Activated naive CD8-positive, alpha-beta T cell (primary cell): ENCODE data around the gene BLM.
A peak's percentile ranks its signal among the peaks of the same experiment; 100 is the strongest.
"Not testable (repeated sequence)": the region's sequence is repeated elsewhere in the genome, so short reads cannot be mapped to it uniquely, and the experiment has no call there.

Experiments used
- H3K27ac Mint-ChIP-seq: one replicate; pipeline ENCODE4 v1.8.0; 2021; ENCODE audit warnings: mixed read lengths
- H3K27me3 Mint-ChIP-seq: one replicate; pipeline ENCODE4 v1.8.0; 2021; ENCODE audit warnings: mixed read lengths
- H3K36me3 Mint-ChIP-seq: one replicate; pipeline ENCODE4 v1.8.0; 2021; ENCODE audit warnings: mixed read lengths
- H3K4me1 Mint-ChIP-seq: one replicate; pipeline ENCODE4 v1.8.0; 2021; ENCODE audit warnings: low read depth, mixed read lengths
- H3K4me3 Mint-ChIP-seq: one replicate; pipeline ENCODE4 v1.8.0; 2021; ENCODE audit warnings: mild to moderate bottlenecking, mixed read lengths
- H3K9me3 Mint-ChIP-seq: one replicate; pipeline ENCODE4 v1.8.0; 2021; ENCODE audit warnings: low read depth, mixed read lengths

Gene BLM

GRCh38 chr15:90716976-90717821 is at the start of gene BLM:
Gene BLM (plus strand): TSS chr15:90717346. CDS start chr15:90747393, 30,047 bp downstream.
- peaks cover 9% of the 10 kb centered on the region for H3K36me3 Mint-ChIP-seq

GRCh38 chr15:90667755-90668345 is 49.3 kb upstream of the BLM start:
- H3K27ac Mint-ChIP-seq, H3K27me3 Mint-ChIP-seq, H3K4me3 Mint-ChIP-seq, H3K9me3 Mint-ChIP-seq, H3K36me3 Mint-ChIP-seq: not testable (repeated sequence)
- peaks cover 31% of the 10 kb centered on the region for H3K4me1 Mint-ChIP-seq

More at GRCh38 chr15:90716976-90717821, at the start of gene BLM:
- H3K27me3 Mint-ChIP-seq = no peaks in the 10 kb centered on the region
- peak within 1 kb of the TSS; percentile 94 for H3K4me3 Mint-ChIP-seq
- H3K9me3 Mint-ChIP-seq = no peaks in the 10 kb centered on the region
- peak within 1 kb of the TSS; percentile 96 for H3K27ac Mint-ChIP-seq
- peaks cover 25% of the 10 kb centered on the region for H3K4me1 Mint-ChIP-seq

GRCh38 chr15:90670631-90671030 is 46.5 kb upstream of the BLM start:
- H3K4me1 Mint-ChIP-seq = peaks cover 20% of the 10 kb centered on the region
- not testable (repeated sequence) for H3K27me3 Mint-ChIP-seq, H3K4me3 Mint-ChIP-seq, H3K27ac Mint-ChIP-seq, H3K36me3 Mint-ChIP-seq, H3K9me3 Mint-ChIP-seq

- Mint-ChIP-seq H3K27me3 (no peaks in the 10 kb centered on the region), H3K4me1 (peaks cover 15% of the 10 kb centered on the region), H3K4me3 (no peak overlapping the region), H3K36me3 (no peaks in the 10 kb centered on the region), H3K9me3 (no peaks in the 10 kb centered on the region), H3K27ac (no peak overlapping the region)
Measured at GRCh38 chr15:90671216-90671615, 45.9 kb upstream of the BLM start.

GRCh38 chr15:90673357-90673756 is 43.8 kb upstream of the BLM start:
- peaks cover 11% of the 10 kb centered on the region for H3K4me1 Mint-ChIP-seq
- H3K27me3 Mint-ChIP-seq, H3K27ac Mint-ChIP-seq, H3K36me3 Mint-ChIP-seq, H3K4me3 Mint-ChIP-seq, H3K9me3 Mint-ChIP-seq: not testable (repeated sequence)

- no peaks in the 10 kb centered on the region for H3K27me3 Mint-ChIP-seq
- H3K4me3 Mint-ChIP-seq = no peak overlapping the region
- H3K4me1 Mint-ChIP-seq = peaks cover 19% of the 10 kb centered on the region
- H3K9me3 Mint-ChIP-seq = no peaks in the 10 kb centered on the region
- H3K36me3 Mint-ChIP-seq = no peaks in the 10 kb centered on the region
- no peak overlapping the region for H3K27ac Mint-ChIP-seq
Measured at GRCh38 chr15:90674476-90674875, 42.7 kb upstream of the BLM start.

- H3K36me3 Mint-ChIP-seq = no peaks in the 10 kb centered on the region
- no peak overlapping the region for H3K27ac Mint-ChIP-seq
- H3K9me3 Mint-ChIP-seq = no peaks in the 10 kb centered on the region
- no peaks in the 10 kb centered on the region for H3K27me3 Mint-ChIP-seq
- no peak overlapping the region for H3K4me3 Mint-ChIP-seq
- H3K4me1 Mint-ChIP-seq = peaks cover 25% of the 10 kb centered on the region
Measured at GRCh38 chr15:90675464-90675863, 41.7 kb upstream of the BLM start.

GRCh38 chr15:90677807-90678790 is 39.0 kb upstream of the BLM start:
- H3K4me1 Mint-ChIP-seq = peaks cover 27% of the 10 kb centered on the region
- peak overlapping the region; percentile 6 for H3K27ac Mint-ChIP-seq

GRCh38 chr15:90679959-90680358 is 37.2 kb upstream of the BLM start:
- no peak overlapping the region for H3K4me3 Mint-ChIP-seq
- no peaks in the 10 kb centered on the region for H3K27me3 Mint-ChIP-seq
- peaks cover 30% of the 10 kb centered on the region for H3K4me1 Mint-ChIP-seq
- H3K27ac Mint-ChIP-seq = no peak overlapping the region
- H3K36me3 Mint-ChIP-seq = no peaks in the 10 kb centered on the region
- H3K9me3 Mint-ChIP-seq = no peaks in the 10 kb centered on the region

More at GRCh38 chr15:90677807-90678790, 39.0 kb upstream of the BLM start:
- Mint-ChIP-seq H3K9me3 (no peaks in the 10 kb centered on the region), H3K36me3 (no peaks in the 10 kb centered on the region), H3K27me3 (no peaks in the 10 kb centered on the region), H3K4me3 (peak overlapping the region; percentile 27)

GRCh38 chr15:90680371-90680935 is 36.7 kb upstream of the BLM start:
- Mint-ChIP-seq H3K9me3 (no peaks in the 10 kb centered on the region), H3K27ac (peak overlapping the region; percentile 54), H3K27me3 (no peaks in the 10 kb centered on the region), H3K4me1 (peaks cover 31% of the 10 kb centered on the region), H3K4me3 (no peak overlapping the region), H3K36me3 (no peaks in the 10 kb centered on the region)

- Mint-ChIP-seq H3K27me3 (no peaks in the 10 kb centered on the region), H3K9me3 (no peaks in the 10 kb centered on the region), H3K36me3 (no peaks in the 10 kb centered on the region), H3K4me3 (no peak overlapping the region), H3K27ac (no peak overlapping the region), H3K4me1 (peaks cover 35% of the 10 kb centered on the region)
Measured at GRCh38 chr15:90681056-90681455, 36.1 kb upstream of the BLM start.

- Mint-ChIP-seq H3K9me3 (no peaks in the 10 kb centered on the region), H3K27ac (no peak overlapping the region), H3K4me3 (no peak overlapping the region), H3K36me3 (no peaks in the 10 kb centered on the region), H3K27me3 (no peaks in the 10 kb centered on the region), H3K4me1 (peaks cover 39% of the 10 kb centered on the region)
Measured at GRCh38 chr15:90681480-90681879, 35.7 kb upstream of the BLM start.

GRCh38 chr15:90683371-90683770 is 33.8 kb upstream of the BLM start:
- no peaks in the 10 kb centered on the region for H3K9me3 Mint-ChIP-seq
- H3K4me3 Mint-ChIP-seq = no peak overlapping the region
- H3K27me3 Mint-ChIP-seq = no peaks in the 10 kb centered on the region
- no peak overlapping the region for H3K27ac Mint-ChIP-seq
- H3K4me1 Mint-ChIP-seq = peaks cover 43% of the 10 kb centered on the region
- H3K36me3 Mint-ChIP-seq = no peaks in the 10 kb centered on the region

- peaks cover 39% of the 10 kb centered on the region for H3K4me1 Mint-ChIP-seq
- H3K27me3 Mint-ChIP-seq = no peaks in the 10 kb centered on the region
- no peaks in the 10 kb centered on the region for H3K9me3 Mint-ChIP-seq
- H3K36me3 Mint-ChIP-seq = no peaks in the 10 kb centered on the region
- no peak overlapping the region for H3K27ac Mint-ChIP-seq
- H3K4me3 Mint-ChIP-seq = no peak overlapping the region
Measured at GRCh38 chr15:90683876-90684275, 33.3 kb upstream of the BLM start.
